HEK293 (cell line): ENCODE measurements around the gene ASRGL1.

Experiments
- ATF2 ChIP-seq: fragments of 450-650 bp; formaldehyde crosslinking; IDR thresholded peaks from 2 replicates; pipeline ENCODE4 v1.5.1; 2016; ENCODE audit warnings: missing biosample characterization, missing genetic modification characterization, low read depth
- FEZF1 ChIP-seq: fragments of 450-650 bp; formaldehyde crosslinking; IDR thresholded peaks from 2 replicates; pipeline ENCODE4 v1.5.1; 2016; ENCODE audit warnings: missing biosample characterization, missing genetic modification characterization
- GLIS1 ChIP-seq: fragments of 450-650 bp; formaldehyde crosslinking; IDR thresholded peaks from 2 replicates; pipeline ENCODE4 v1.5.1; 2016; ENCODE audit warnings: missing biosample characterization, missing genetic modification characterization
- INSM2 ChIP-seq: fragments of 450-650 bp; formaldehyde crosslinking; IDR thresholded peaks from 2 replicates; pipeline ENCODE4 v1.5.1; 2016; ENCODE audit warnings: missing biosample characterization, missing genetic modification characterization
- OSR2 ChIP-seq: fragments of 450-650 bp; formaldehyde crosslinking; IDR thresholded peaks from 2 replicates; pipeline ENCODE4 v1.5.1; 2016; ENCODE audit warnings: missing biosample characterization, missing genetic modification characterization
- PRDM10 ChIP-seq: fragments of 450-650 bp; formaldehyde crosslinking; IDR thresholded peaks from 2 replicates; pipeline ENCODE4 v1.5.1; 2016; ENCODE audit warnings: missing biosample characterization, missing genetic modification characterization
- PRDM4 ChIP-seq: fragments of 450-650 bp; formaldehyde crosslinking; IDR thresholded peaks from 2 replicates; pipeline ENCODE4 v1.5.1; 2017; ENCODE audit warnings: missing biosample characterization, missing genetic modification characterization
- PRDM6 ChIP-seq: fragments of 450-650 bp; formaldehyde crosslinking; IDR thresholded peaks from 2 replicates; pipeline ENCODE4 v1.5.1; 2017; ENCODE audit warnings: missing biosample characterization, missing genetic modification characterization
- SCRT1 ChIP-seq: fragments of 450-650 bp; formaldehyde crosslinking; IDR thresholded peaks from 2 replicates; pipeline ENCODE4 v1.5.1; 2016; ENCODE audit warnings: missing biosample characterization, missing genetic modification characterization, borderline replicate concordance
- SCRT2 ChIP-seq: fragments of 450-650 bp; formaldehyde crosslinking; IDR thresholded peaks from 2 replicates; pipeline ENCODE4 v1.5.1; 2016; ENCODE audit warnings: missing biosample characterization, missing genetic modification characterization
- SP7 ChIP-seq: fragments of 450-650 bp; formaldehyde crosslinking; IDR thresholded peaks from 2 replicates; pipeline ENCODE4 v1.5.1; 2016; ENCODE audit warnings: missing biosample characterization, missing genetic modification characterization
- WT1 ChIP-seq: fragments of 450-650 bp; formaldehyde crosslinking; IDR thresholded peaks from 2 replicates; pipeline ENCODE4 v1.5.1; 2016; ENCODE audit warnings: missing biosample characterization, missing genetic modification characterization
- YY1 ChIP-seq: fragments of 450-650 bp; formaldehyde crosslinking; IDR thresholded peaks from 2 replicates; pipeline ENCODE4 v1.5.1; 2018; ENCODE audit warnings: missing biosample characterization, missing genetic modification characterization
- ZEB2 ChIP-seq: fragments of 450-650 bp; formaldehyde crosslinking; IDR thresholded peaks from 2 replicates; pipeline ENCODE4 v1.5.1; 2016; ENCODE audit warnings: missing biosample characterization, missing genetic modification characterization
- ZFHX2 ChIP-seq: fragments of 450-650 bp; formaldehyde crosslinking; conservative IDR thresholded peaks from 2 replicates; pipeline ENCODE4 v1.5.1; 2016; ENCODE audit warnings: missing biosample characterization, missing genetic modification characterization
- ZIC2 ChIP-seq: fragments of 450-650 bp; formaldehyde crosslinking; IDR thresholded peaks from 2 replicates; pipeline ENCODE4 v1.5.1; 2016; ENCODE audit warnings: missing biosample characterization, missing genetic modification characterization
- ZNF157 ChIP-seq: fragments of 450-650 bp; formaldehyde crosslinking; IDR thresholded peaks from 2 replicates; pipeline ENCODE4 v1.5.1; 2016; ENCODE audit warnings: missing biosample characterization, missing genetic modification characterization
- ZNF366 ChIP-seq: fragments of 450-650 bp; formaldehyde crosslinking; conservative IDR thresholded peaks from 2 replicates; pipeline ENCODE4 v1.5.1; 2016; ENCODE audit warnings: missing biosample characterization, missing genetic modification characterization
- ZNF398 ChIP-seq: fragments of 450-650 bp; formaldehyde crosslinking; IDR thresholded peaks from 2 replicates; pipeline ENCODE4 v1.5.1; 2017; ENCODE audit warnings: missing biosample characterization, missing genetic modification characterization
- ZNF423 ChIP-seq: fragments of 450-650 bp; formaldehyde crosslinking; IDR thresholded peaks from 2 replicates; pipeline ENCODE4 v1.5.1; 2016; ENCODE audit warnings: missing biosample characterization, missing genetic modification characterization
- ZNF629 ChIP-seq: fragments of 450-650 bp; formaldehyde crosslinking; IDR thresholded peaks from 2 replicates; pipeline ENCODE4 v1.5.1; 2017; ENCODE audit warnings: missing biosample characterization, missing genetic modification characterization
- ZXDB ChIP-seq: fragments of 450-650 bp; formaldehyde crosslinking; IDR thresholded peaks from 2 replicates; pipeline ENCODE4 v1.5.1; 2016; ENCODE audit warnings: missing biosample characterization, missing genetic modification characterization

ASRGL1 gene

GRCh38 chr11:62419943-62420342 lies 82.7 kb downstream of the ASRGL1 start (continued):
- TF ChIP-seq PRDM10 (tag by site-specific recombination) (peak; percentile 89), OSR2 (tag by site-specific recombination) (peak; percentile 94), YY1 (tag by site-specific recombination) (no peak), ZNF629 (tag by site-specific recombination) (peak; percentile 78), ZIC2 (tag by site-specific recombination) (no peak), PRDM4 (peak; percentile 47; the same call in 1 of the 2 replicates), SCRT2 (tag by site-specific recombination) (0 out of 2 replicates have a peak, but pooled peaks have one; percentile 31), ZFHX2 (tag by site-specific recombination) (0 out of 2 replicates have a peak, but pooled peaks have one; percentile 35), ZEB2 (tag by site-specific recombination) (peak; percentile 30; the same call in 1 of the 2 replicates), ZNF366 (tag by site-specific recombination) (peak; percentile 61), GLIS1 (tag by site-specific recombination) (peak; percentile 38; the same call in 1 of the 2 replicates), INSM2 (tag by site-specific recombination) (0 out of 2 replicates have a peak, but pooled peaks have one; percentile 37), ZNF423 (tag by site-specific recombination) (0 out of 2 replicates have a peak, but pooled peaks have one; percentile 37), ZNF157 (tag by site-specific recombination) (no peak), ATF2 (peak; percentile 81), ZXDB (tag by site-specific recombination) (peak; percentile 62), PRDM6 (tag by site-specific recombination) (peak; percentile 98), SCRT1 (tag by site-specific recombination) (0 out of 2 replicates have a peak, but pooled peaks have one; percentile 11), SP7 (tag by site-specific recombination) (peak; percentile 52), ZNF398 (tag by site-specific recombination) (peak; percentile 12; the same call in 1 of the 2 replicates), WT1 (tag by site-specific recombination) (peak; percentile 52; the same call in 1 of the 2 replicates), FEZF1 (tag by site-specific recombination) (peak; percentile 20; the same call in 1 of the 2 replicates)
- TF ChIP-seq, all 188 proteins: peak for 25
